GM19025 (cell line): ENCODE data around the gene OTUB2.
A peak's percentile ranks its signal among the peaks of the same experiment; 100 is the strongest.
"Not testable (repeated sequence)": the region's sequence is repeated elsewhere in the genome, so short reads cannot be mapped to it uniquely, and the experiment has no call there.

Experiments used
- ATAC-seq: cut with Tn5 transposase; IDR thresholded peaks from one replicate; pipeline ENCODE4 v1.9.1; 2021; ENCODE audit warnings: mild to moderate bottlenecking, low read depth, moderate library complexity; ENCODE audit not compliant: unreplicated experiment

Gene OTUB2

GRCh38 chr14:94052662-94053061 lies 26.5 kb downstream of the OTUB2 start:
- ATAC-seq, result no peak

- ATAC-seq, result no peak
Measured at GRCh38 chr14:94054401-94054800, 28.3 kb downstream of the OTUB2 start.

DNA sequence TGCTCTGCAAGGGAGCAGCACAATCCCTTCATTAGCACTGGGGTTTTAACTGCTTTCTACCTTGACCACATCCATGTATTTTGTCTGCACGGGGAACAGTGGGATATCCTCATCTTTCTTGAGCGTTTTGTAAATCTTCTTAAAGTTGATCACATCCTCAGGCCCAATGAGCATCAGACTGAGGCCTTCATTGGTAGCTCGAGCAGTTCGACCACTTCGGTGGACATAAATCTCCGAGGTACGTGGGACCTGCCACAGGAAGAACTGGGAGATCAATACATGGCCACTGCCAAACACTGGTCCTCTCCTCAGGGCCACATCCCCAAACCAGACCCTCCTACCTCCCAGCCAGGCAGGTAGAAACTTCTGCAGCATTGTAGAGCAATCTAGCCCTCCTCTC lies 28.8 kb downstream of the OTUB2 start:
- ATAC-seq, result no peak

DNA sequence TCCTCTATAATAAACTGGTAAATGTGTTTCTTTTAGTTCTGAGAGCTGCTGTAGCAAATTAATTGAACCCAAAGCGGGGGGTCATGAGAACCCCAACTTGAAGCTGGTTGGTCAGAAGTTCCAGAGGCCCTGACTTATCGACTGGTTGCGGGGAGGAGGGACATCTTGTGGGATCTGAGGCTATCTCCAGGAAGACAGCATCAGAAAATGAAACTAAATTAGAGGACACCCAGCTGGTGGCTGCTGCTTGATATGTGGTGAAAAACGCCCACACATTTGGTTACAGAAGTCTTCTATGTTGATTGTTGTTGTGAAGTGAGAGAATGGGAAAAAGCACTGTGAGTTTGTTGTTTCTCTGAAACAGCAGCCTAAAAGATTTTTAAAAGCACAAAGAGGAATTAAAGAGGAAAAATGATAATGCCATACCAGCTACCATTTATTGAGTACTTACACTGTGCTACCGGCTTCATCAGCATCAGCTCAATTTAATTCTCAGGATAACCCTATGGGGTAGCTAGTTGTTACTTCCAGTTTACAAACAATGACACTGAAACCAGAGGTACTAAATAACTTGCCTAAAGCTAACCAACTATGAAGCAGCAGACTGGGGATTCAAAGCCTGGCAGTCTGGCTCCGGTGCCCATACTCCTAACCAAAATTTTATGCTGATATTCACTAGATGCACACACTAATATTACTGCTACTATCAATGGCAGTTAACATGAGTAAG lies 30.6 kb downstream of the OTUB2 start:
- peak; percentile 73 for ATAC-seq

GRCh38 chr14:94058128-94058673 lies 32.1 kb downstream of the OTUB2 start:
- ATAC-seq, result no peak

DNA sequence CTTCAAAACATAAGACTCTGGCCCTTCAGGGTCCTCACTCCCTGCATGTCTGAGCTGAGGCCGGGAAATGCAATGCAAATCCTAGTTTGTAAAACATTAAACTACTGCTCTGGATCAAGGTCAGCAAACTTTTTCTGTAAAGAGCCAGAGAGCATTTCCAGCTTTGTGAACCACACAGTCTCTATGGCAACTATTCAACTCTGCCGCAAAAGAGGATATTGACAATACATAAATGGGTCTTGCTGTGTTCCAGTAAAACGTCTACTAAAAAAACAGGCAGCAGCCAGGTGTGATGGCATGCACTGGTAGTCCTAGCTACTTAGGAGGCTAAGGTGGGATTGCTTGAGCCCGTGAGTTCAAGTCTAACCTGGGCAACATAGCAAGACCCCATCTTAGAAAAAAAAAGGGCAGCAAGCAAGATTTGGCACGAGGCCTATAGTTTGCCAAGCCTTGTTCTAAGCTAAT lies 32.6 kb downstream of the OTUB2 start:
- ATAC-seq, result no peak

- no peak for ATAC-seq
Measured at GRCh38 chr14:94059998-94060397, 33.9 kb downstream of the OTUB2 start.

- no peak for ATAC-seq
Measured at GRCh38 chr14:94062344-94062940, 36.3 kb downstream of the OTUB2 start.

DNA sequence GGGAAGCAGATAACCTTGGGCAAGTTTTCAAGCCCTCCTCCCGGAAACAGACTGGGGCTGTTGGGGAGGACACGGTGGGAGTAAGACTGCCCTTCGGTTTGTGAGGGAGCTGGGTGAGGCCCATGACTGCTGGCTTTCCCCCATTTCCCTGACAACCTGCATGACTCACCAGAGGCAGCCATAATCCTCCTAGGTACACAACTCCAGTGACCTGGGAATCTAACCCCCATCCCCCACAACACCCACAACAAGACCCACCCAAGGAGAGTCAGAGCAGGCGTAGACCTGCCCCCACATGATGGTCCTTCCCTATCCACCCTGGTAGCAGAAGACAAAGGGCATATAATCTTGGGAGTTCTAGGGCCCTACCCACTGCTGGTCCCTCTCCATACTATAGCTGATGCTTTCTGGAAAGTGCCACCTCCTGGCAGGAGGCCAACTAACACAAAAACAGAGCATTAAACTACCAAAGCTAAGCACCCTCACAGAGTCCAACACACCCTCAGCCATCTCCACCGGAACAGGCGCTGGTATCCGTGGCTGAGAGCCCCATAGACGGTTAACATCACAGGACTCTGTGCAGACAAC lies 40.0 kb downstream of the OTUB2 start:
- no peak for ATAC-seq

DNA sequence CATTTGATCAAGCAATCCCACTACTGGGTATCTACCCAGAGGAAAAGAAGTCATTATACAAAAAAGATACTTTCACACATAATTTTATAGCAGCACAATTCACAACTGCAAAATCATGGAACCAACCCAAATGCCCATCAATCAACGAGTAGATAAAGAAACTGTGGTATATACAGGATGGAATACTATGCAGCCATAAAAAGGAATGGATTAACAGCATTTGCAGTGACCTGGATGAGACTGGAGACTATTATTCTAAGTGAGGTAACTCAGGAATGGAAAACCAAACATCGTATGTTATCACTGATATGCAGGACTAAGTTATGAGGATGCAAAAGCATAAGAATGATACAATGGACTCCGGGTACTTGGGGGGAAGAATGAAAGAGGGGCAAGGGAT lies 45.9 kb downstream of the OTUB2 start:
- ATAC-seq, result not testable (repeated sequence)

DNA sequence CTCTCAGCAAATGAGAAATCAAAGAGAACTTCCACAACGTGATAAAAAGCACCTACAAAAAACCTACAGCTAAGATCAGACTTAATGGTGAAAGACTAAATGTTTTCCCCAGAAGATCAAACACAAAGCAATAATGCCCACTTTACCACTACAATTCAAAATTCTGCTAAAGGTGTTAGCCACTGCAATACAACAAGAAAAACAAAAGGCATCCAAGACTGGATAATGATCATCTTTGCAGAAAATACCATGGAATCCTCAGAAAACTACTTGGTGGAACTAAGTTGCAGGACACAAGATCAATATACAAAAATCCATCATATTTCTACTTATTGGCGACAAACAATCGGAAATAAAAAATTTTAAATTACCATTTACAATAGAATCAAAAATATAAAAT lies 48.4 kb downstream of the OTUB2 start:
- no peak for ATAC-seq

GRCh38 chr14:94075008-94075407 lies 48.9 kb downstream of the OTUB2 start:
- no peak for ATAC-seq

DNA sequence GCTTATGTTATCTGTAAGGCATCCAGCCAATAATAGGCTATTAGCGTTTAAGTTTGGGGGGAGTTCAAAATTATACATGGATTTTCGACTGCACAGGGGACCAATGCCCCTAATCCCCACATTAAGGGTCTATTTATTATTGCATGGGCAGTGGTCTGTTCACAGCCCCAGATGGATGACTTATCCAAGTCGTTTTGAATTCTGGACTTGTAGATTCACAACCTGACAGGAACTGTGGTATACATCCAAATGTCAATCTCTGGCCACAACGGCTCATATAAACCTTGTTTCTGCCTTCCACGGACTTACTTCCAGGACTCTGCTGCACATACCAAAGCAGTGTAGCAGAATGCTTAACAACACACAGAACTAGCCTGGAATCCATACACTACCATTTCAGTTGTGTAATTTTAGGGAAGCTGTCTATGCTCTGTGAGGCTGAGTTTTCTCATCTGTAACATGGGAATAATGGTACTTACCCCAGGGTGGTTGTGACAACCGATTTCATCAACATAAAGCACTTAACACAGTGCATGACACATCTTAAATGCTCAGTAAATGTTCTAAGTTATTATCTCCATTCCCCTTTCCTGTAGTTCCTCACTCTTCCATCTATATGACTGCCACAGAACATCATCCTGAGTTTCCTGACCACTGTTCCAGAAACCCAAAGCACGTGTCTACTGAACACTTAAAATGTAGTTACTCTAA lies 51.1 kb downstream of the OTUB2 start:
- ATAC-seq, result no peak

- ATAC-seq, result no peak
Measured at GRCh38 chr14:94077823-94078222, 51.7 kb downstream of the OTUB2 start.

- no peak for ATAC-seq
Measured at GRCh38 chr14:94079891-94080620, 53.9 kb downstream of the OTUB2 start.

- peak; percentile 99 for ATAC-seq
Measured at GRCh38 chr14:94080621-94081385, 54.7 kb downstream of the OTUB2 start, which contains the start of the genes DDX24 and IFI27L1. TSS of gene DDX24 (minus strand) at chr14:94081202. CDS start at chr14:94079742, 1,460 bp downstream. TSS of gene IFI27L1 (plus strand) at chr14:94081310. CDS start at chr14:94096938, 15,628 bp downstream.

- peak; percentile 14 for ATAC-seq
Measured at GRCh38 chr14:94081386-94081820, 55.3 kb downstream of the OTUB2 start.

- ATAC-seq, result no peak
Measured at GRCh38 chr14:94087891-94088290, 61.8 kb downstream of the OTUB2 start.

DNA sequence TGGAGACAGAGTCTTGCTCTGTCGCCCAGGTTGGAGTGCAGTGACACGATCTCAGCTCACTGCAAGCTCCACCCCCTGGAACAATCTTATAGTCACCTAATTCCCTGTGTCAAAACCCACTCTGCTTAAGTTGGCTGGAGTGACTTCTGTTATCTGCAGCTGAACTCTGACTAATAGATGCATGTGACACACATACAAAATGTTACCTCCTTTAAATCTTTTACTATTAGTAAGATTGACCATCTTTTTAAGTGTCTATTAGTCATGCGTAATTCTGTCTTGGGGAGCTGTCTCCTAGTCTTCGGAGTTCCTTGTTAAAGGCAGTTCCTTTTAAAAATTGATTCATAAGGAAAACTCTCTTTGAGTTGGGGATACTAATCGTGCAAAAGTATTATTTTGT lies 62.4 kb downstream of the OTUB2 start:
- ATAC-seq, result no peak
